Measurements from ENCODE around the gene PYGB.

The PYGB gene

GRCh38 chr20:25216199-25216945, 31.5 kb upstream of the PYGB start:
- no peak for DNase-seq (ENCODE audit: low spot score)

- DNase-seq (ENCODE audit: low spot score): no peak
Observed at GRCh38 chr20:25217161-25218108, 30.4 kb upstream of the PYGB start.

GRCh38 chr20:25218109-25218486, 29.8 kb upstream of the PYGB start:
- no peak for DNase-seq (ENCODE audit: low spot score)

- no peak for DNase-seq (ENCODE audit: low spot score)
Observed at GRCh38 chr20:25218492-25218891, 29.4 kb upstream of the PYGB start.

- no peak for DNase-seq (ENCODE audit: low spot score)
Observed at GRCh38 chr20:25219365-25219764, 28.5 kb upstream of the PYGB start.

- DNase-seq (ENCODE audit: low spot score): no peak
Observed at GRCh38 chr20:25220021-25220730, 27.7 kb upstream of the PYGB start.

- DNase-seq (ENCODE audit: low spot score): peak; percentile 85
Observed at GRCh38 chr20:25220810-25221591, 26.9 kb upstream of the PYGB start.

GRCh38 chr20:25221592-25222460, 26.1 kb upstream of the PYGB start:
- no peak for DNase-seq (ENCODE audit: low spot score)

GRCh38 chr20:25222461-25223178, 25.3 kb upstream of the PYGB start:
- DNase-seq (ENCODE audit: low spot score): no peak

GRCh38 chr20:25223179-25223661, 24.7 kb upstream of the PYGB start:
- DNase-seq (ENCODE audit: low spot score): no peak

GRCh38 chr20:25223765-25224720, 23.8 kb upstream of the PYGB start:
- DNase-seq (ENCODE audit: low spot score): no peak

GRCh38 chr20:25224941-25225340, 22.9 kb upstream of the PYGB start:
- no peak for DNase-seq (ENCODE audit: low spot score)

GRCh38 chr20:25225642-25226432, 22.0 kb upstream of the PYGB start:
- no peak for DNase-seq (ENCODE audit: low spot score)

- peak; percentile 87 for DNase-seq (ENCODE audit: low spot score)
Observed at GRCh38 chr20:25226433-25227316, 21.2 kb upstream of the PYGB start.

GRCh38 chr20:25227317-25227831, 20.5 kb upstream of the PYGB start:
- no peak for DNase-seq (ENCODE audit: low spot score)

- no peak for DNase-seq (ENCODE audit: low spot score)
Observed at GRCh38 chr20:25229486-25230165, 18.3 kb upstream of the PYGB start.
